Activated B cell treated with CpG ODN at 0.5 μM for 24 hours (primary cell): ENCODE data around the gene DNAAF5. TPM values are rescaled to one million over a fixed set of nuclear protein-coding genes. Genes with fewer than 3 reads are reported as not detected.

Source experiments
- ATAC-seq: fragments of 200-7000 bp; cut with Tn5 transposase; one replicate; pipeline ENCODE4 v1.10.0; 2021; ENCODE audit warnings: low read depth, mild to moderate bottlenecking, moderate library complexity
- CTCF ChIA-PET: fragments of 350-600 bp; sonication (Branson Sonifier 250); formaldehyde crosslinking; loops from one replicate; lab custom pipeline; 2021; ENCODE audit warnings: antibody characterized with exemption; lab: Charles Lee
- POLR2A ChIA-PET: fragments of 350-600 bp; sonication (Branson Sonifier 250); formaldehyde crosslinking; loops from one replicate; lab custom pipeline; 2021; ENCODE audit warnings: antibody characterized with exemption; lab: Charles Lee
- DNase-seq: peaks from one replicate; pipeline ENCODE4 v3.0.0; 2022
- H3K27ac Mint-ChIP-seq: one replicate; pipeline ENCODE4 v1.8.0; 2020; ENCODE audit warnings: mixed read lengths
- H3K27me3 Mint-ChIP-seq: one replicate; pipeline ENCODE4 v1.8.0; 2021; ENCODE audit warnings: mixed read lengths
- H3K36me3 Mint-ChIP-seq: one replicate; pipeline ENCODE4 v1.8.0; 2021; ENCODE audit warnings: low read depth, mixed read lengths
- H3K4me1 Mint-ChIP-seq: one replicate; pipeline ENCODE4 v1.8.0; 2021; ENCODE audit warnings: mixed read lengths
- H3K4me3 Mint-ChIP-seq: one replicate; pipeline ENCODE4 v1.8.0; 2020; ENCODE audit warnings: mild to moderate bottlenecking, mixed read lengths
- H3K9me3 Mint-ChIP-seq: one replicate; pipeline ENCODE4 v1.8.0; 2020; ENCODE audit warnings: mixed read lengths
- intact Hi-C: fragments of 100-400 bp; cut with micrococcal nuclease; formaldehyde crosslinking; loops from one replicate; pipeline ENCODE4 v1.15.1; 2024
- total RNA-seq: library from RNA; stranded (reverse); gene quantifications from 2 replicates; pipeline ENCODE4 v1.2.3, GENCODE V29; 2022
- TF ChIP-seq, protein P1 (sequence below): fragments of 200-600 bp; IDR thresholded peaks from one replicate; pipeline ENCODE4 v1.8.0; 2022; ENCODE audit warnings: antibody characterized with exemption, mild to moderate bottlenecking

Gene DNAAF5
- total RNA-seq, 1 donor from 2014 or later: 23.5 TPM

DNA sequence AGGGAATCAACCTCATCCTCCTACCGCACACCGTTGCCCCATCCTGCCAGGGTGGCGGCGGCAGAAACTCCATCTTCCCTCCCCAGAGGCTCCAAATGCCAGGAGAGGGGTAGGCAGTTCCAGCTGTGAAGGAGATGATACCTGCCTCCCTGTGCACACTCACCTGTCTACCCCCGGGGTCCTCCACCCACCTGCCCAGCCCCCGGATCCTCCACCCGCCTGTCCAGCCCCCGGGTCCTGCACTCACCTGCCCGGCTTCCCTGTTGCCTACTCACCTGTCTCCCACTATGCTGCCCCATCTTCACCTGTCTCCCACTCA is 13.4 kb upstream of the DNAAF5 start:
- Mint-ChIP-seq H3K4me1 (peaks cover 10% of the 10 kb centered on the region), H3K27me3 (peaks cover 5% of the 10 kb centered on the region), H3K4me3 (peak overlapping the region; percentile 65), H3K27ac (no peak overlapping the region), H3K36me3 (peaks cover 11% of the 10 kb centered on the region), H3K9me3 (no peaks in the 10 kb centered on the region)
- ATAC-seq: no peak
- TF ChIP-seq, protein P1, sequence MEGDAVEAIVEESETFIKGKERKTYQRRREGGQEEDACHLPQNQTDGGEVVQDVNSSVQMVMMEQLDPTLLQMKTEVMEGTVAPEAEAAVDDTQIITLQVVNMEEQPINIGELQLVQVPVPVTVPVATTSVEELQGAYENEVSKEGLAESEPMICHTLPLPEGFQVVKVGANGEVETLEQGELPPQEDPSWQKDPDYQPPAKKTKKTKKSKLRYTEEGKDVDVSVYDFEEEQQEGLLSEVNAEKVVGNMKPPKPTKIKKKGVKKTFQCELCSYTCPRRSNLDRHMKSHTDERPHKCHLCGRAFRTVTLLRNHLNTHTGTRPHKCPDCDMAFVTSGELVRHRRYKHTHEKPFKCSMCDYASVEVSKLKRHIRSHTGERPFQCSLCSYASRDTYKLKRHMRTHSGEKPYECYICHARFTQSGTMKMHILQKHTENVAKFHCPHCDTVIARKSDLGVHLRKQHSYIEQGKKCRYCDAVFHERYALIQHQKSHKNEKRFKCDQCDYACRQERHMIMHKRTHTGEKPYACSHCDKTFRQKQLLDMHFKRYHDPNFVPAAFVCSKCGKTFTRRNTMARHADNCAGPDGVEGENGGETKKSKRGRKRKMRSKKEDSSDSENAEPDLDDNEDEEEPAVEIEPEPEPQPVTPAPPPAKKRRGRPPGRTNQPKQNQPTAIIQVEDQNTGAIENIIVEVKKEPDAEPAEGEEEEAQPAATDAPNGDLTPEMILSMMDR: no peak
- intact Hi-C loops: no loop called here
- no peak for DNase-seq
- ChIA-PET CTCF (no interaction called here), POLR2A (no interaction called here)

DNA sequence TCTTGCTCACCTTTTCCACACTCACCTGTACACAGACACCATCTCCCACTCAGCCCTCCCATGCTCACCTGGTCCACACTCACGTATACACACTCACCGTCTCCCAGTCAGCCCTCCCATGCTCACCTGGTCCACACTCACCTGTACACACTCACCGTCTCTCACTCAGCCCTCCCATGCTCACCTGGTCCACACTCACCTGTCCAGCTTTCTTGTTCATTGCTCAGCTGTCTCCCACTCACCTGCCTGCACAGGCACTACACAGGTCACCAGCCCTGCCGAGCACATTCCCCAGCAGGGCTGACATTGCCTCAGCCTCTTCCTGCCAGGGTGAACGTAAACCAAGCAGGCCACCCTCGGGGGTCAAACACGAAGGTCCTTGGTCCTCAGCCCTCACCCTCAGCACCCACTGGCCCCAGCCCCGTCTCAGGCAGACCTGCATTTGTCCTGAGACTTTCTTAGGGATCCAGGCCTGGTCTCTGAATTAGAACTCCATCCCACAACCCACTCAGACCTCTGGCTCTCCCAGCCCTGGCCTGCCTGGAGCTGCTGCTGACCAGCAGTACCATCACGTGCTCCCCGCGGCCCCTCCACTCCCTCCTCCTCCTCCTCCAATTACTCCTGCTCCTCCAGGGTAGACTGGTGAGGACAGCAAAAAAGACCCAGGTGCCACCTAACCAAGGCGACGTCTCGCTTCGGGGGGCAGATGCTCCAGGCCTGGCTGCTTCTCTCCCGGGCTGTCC is 12.8 kb upstream of the DNAAF5 start:
- Mint-ChIP-seq H3K9me3 (no peaks in the 10 kb centered on the region), H3K27ac (no peak overlapping the region), H3K4me1 (peaks cover 10% of the 10 kb centered on the region), H3K36me3 (peaks cover 11% of the 10 kb centered on the region), H3K27me3 (peaks cover 5% of the 10 kb centered on the region), H3K4me3 (peak overlapping the region; percentile 4)
- TF ChIP-seq, protein P1: no peak
- ChIA-PET CTCF (no interaction called here), POLR2A (no interaction called here)
- intact Hi-C loops: no loop called here
- no peak for DNase-seq
- ATAC-seq: no peak

DNA sequence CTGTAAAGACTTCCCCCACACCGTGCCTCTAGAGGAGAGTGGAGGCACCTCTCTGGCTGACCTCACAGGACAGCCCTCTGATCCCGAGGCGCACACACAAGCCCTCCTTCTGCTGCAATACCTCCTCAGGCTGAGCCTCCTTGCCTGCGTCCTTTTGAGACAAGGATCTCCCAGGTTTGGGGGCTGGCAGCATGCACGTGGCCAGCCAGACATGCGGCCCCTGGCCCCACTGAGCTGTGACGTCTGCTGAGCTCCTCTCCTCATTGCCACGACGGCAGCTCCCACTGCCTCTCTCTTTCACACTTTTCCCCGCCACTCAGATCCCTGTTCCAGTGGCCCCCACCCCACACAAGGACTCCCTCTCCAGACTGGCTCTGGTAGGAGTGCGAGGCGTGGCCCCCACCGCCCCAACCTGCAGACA is 12.2 kb upstream of the DNAAF5 start:
- H3K9me3 Mint-ChIP-seq: no peaks in the 10 kb centered on the region
- POLR2A ChIA-PET: no interaction called here
- intact Hi-C loops: no loop called here
- peaks cover 10% of the 10 kb centered on the region for H3K4me1 Mint-ChIP-seq
- ATAC-seq: no peak
- TF ChIP-seq, protein P1: no peak
- H3K27me3 Mint-ChIP-seq: peaks cover 5% of the 10 kb centered on the region
- no peak for DNase-seq
- H3K36me3 Mint-ChIP-seq: peaks cover 11% of the 10 kb centered on the region
- no peak overlapping the region for H3K27ac Mint-ChIP-seq
- H3K4me3 Mint-ChIP-seq: no peak overlapping the region
- CTCF ChIA-PET: no interaction called here

DNA sequence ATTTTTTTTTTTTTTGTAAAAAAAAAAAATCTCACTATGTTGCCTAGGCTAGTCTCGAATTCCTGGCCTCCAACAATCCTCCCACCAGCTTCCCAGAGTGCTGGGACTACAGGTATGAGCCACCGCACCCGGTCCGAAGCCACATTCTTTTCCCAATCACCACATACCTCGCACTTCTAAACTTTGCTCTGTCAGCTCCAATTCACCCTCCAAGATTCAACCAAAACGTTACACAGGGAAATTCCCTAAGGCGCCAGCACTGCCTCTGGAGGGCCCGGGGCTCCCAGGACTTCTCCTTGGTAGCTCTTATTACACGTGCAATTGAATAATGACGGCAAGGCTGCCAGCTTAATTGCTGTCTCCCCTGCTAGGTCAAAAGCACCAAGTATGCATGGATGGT is 10.3 kb upstream of the DNAAF5 start:
- intact Hi-C loops: no loop called here
- Mint-ChIP-seq H3K9me3 (peaks cover 3% of the 10 kb centered on the region), H3K27ac (no peak overlapping the region), H3K36me3 (peaks cover 4% of the 10 kb centered on the region), H3K4me1 (peaks cover 8% of the 10 kb centered on the region), H3K4me3 (no peak overlapping the region), H3K27me3 (peaks cover 5% of the 10 kb centered on the region)
- ATAC-seq (no peak), DNase-seq (no peak)
- TF ChIP-seq, protein P1: no peak
- ChIA-PET CTCF (interaction anchor here (0.6 kb wide), 1 partner anchor 13 kb away, joined by 3 read pairs; no protein-coding TSS in a partner anchor), POLR2A (interaction anchor here (0.7 kb wide), 1 partner anchor 326 kb away, joined by 4 read pairs; no protein-coding TSS in a partner anchor)

DNA sequence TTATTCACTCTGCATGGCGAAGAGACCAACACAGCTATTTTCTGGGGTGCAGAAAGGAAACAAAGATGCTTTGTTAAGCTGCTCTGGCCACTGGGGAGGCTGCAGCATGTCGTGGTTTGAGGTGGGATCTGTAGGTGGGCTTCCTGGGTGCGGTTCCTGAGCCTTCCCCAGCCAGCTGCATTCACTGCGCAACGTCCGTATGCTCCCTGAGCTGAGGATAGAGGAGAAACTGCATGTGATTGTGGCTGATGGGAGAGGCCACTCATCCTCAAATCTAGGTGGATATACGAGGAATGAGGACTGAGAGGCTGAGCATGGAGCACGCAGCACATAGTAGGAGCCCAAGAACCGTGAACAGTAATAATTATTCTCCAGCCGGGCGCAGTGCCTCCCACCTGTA is 9.9 kb upstream of the DNAAF5 start:
- Mint-ChIP-seq H3K36me3 (peaks cover 5% of the 10 kb centered on the region), H3K9me3 (peaks cover 3% of the 10 kb centered on the region), H3K4me3 (no peak overlapping the region), H3K27ac (no peak overlapping the region), H3K27me3 (peaks cover 5% of the 10 kb centered on the region), H3K4me1 (peaks cover 6% of the 10 kb centered on the region)
- intact Hi-C loops: no loop called here
- no peak for DNase-seq
- ChIA-PET CTCF (no interaction called here), POLR2A (interaction anchor here (0.7 kb wide), 1 partner anchor 326 kb away, joined by 4 read pairs; no protein-coding TSS in a partner anchor)
- ATAC-seq: no peak
- TF ChIP-seq, protein P1: no peak
